ENCODE results near the gene VAV3.

VAV3 gene

DNA sequence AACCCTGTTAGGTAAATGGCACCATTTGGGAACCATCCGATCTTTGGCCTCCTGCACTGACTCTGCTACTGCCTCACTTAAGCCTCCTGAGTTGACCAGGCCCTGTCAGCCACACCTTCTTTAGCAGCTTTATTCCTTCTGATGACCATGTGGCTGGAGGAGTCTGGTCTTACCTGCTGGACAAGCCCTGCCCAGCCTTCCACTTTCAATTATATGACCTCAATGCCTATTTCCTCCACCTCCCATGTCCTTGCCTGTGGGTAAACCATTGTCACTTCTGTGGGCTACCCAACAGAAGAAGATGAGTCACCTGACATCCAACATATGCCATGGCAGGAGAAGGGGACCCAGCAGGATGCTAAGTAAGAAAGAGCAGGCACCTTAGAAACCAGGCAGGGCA lies 430.3 kb downstream of the VAV3 start:
- 84% methylated on average over 1 of the region's 1 CpG for WGBS
- Histone ChIP-seq H3K18ac (ENCODE audit: low read depth in 1 of 2, low read length in 2 of 2) (no peak overlapping the region), H4K8ac (ENCODE audit: low read length) (no peak overlapping the region), H4K91ac (ENCODE audit: low read length) (no peak overlapping the region), H2BK5ac (ENCODE audit: low read depth, low read length, poor library complexity, severe bottlenecking) (no peak overlapping the region), H3K14ac (ENCODE audit: low read length in 2 of 2) (no peak overlapping the region), H3K4me1 (ENCODE audit: control insufficient read depth, insufficient read depth, low read depth, low read length) (no peaks in the 10 kb centered on the region), H2AFZ (ENCODE audit: low read depth, low read length) (no peak overlapping the region), H3K4me2 (ENCODE audit: low read length, poor library complexity, severe bottlenecking) (no peak overlapping the region), H2BK12ac (ENCODE audit: low read length in 2 of 2) (no peak overlapping the region), H3K4ac (ENCODE audit: low read depth in 1 of 2, low read length in 2 of 2) (no peak overlapping the region), H3K9ac (ENCODE audit: low read length) (no peak overlapping the region), H3K23ac (ENCODE audit: low read length in 2 of 2) (no peak overlapping the region), H2BK15ac (ENCODE audit: low read depth, poor library complexity, severe bottlenecking) (no peak overlapping the region), H3K9me3 (ENCODE audit: control insufficient read depth, low read length) (no peaks in the 10 kb centered on the region), H2BK120ac (ENCODE audit: low read depth, low read length) (no peak overlapping the region), H3K4me3 (ENCODE audit: insufficient read depth in 1 of 2, low read depth in 1 of 2, low read length in 2 of 2) (no peak overlapping the region), H3K27ac (ENCODE audit: low read length, poor library complexity, severe bottlenecking) (no peak overlapping the region), H3K79me1 (replicated peaks; ENCODE audit: low read length, poor library complexity, severe bottlenecking) (no peaks in the 10 kb centered on the region), H2AK5ac (ENCODE audit: low read length, severe bottlenecking) (no peak overlapping the region), H3K36me3 (ENCODE audit: control insufficient read depth in 1 of 2, insufficient read depth in 2 of 2, low read depth in 1 of 2, low read length in 2 of 2) (no peaks in the 10 kb centered on the region), H3K27me3 (ENCODE audit: control insufficient read depth in 1 of 2, insufficient read depth in 1 of 2, low read length in 2 of 2) (no peaks in the 10 kb centered on the region)
- DNase-seq = no peak

DNA sequence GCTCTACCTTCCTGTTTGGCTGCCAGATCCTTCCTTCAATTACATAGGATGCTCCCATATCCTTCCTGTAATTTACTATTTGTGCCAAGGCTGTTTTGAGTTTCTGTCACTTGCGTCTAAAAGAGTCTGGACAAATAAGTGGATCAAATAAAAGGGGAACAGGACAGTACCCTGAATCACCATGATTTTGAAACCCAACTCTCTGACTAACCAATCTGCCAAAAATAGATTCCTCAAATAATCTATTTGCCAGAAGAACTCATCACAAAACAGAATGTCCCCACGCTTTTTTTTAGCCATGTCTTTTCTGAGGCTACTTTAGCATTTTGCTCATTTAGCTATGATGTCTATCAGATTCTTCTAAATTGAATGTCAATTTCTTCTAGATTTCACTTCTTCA lies 431.5 kb downstream of the VAV3 start:
- H4K91ac ChIP-seq (ENCODE audit: low read length) = no peak overlapping the region
- H4K8ac ChIP-seq (ENCODE audit: low read length) = no peak overlapping the region
- no peak overlapping the region for H3K18ac ChIP-seq (ENCODE audit: low read depth in 1 of 2, low read length in 2 of 2)
- H3K9me3 ChIP-seq (ENCODE audit: control insufficient read depth, low read length) = no peaks in the 10 kb centered on the region
- H3K27me3 ChIP-seq (ENCODE audit: control insufficient read depth in 1 of 2, insufficient read depth in 1 of 2, low read length in 2 of 2) = peaks cover 0 to under 1% of the 10 kb centered on the region in 2 experiments
- H2BK12ac ChIP-seq (ENCODE audit: low read length in 2 of 2) = no peak overlapping the region
- no peak overlapping the region for H3K4me3 ChIP-seq (ENCODE audit: insufficient read depth in 1 of 2, low read depth in 1 of 2, low read length in 2 of 2)
- no peaks in the 10 kb centered on the region for H3K79me1 ChIP-seq (replicated peaks; ENCODE audit: low read length, poor library complexity, severe bottlenecking)
- H3K27ac ChIP-seq (ENCODE audit: low read length, poor library complexity, severe bottlenecking) = no peak overlapping the region
- H3K4me2 ChIP-seq (ENCODE audit: low read length, poor library complexity, severe bottlenecking) = no peak overlapping the region
- DNase-seq = no peak
- H3K9ac ChIP-seq (ENCODE audit: low read length) = no peak overlapping the region
- H2BK15ac ChIP-seq (ENCODE audit: low read depth, poor library complexity, severe bottlenecking) = no peak overlapping the region
- no peak overlapping the region for H2BK5ac ChIP-seq (ENCODE audit: low read depth, low read length, poor library complexity, severe bottlenecking)
- no peak overlapping the region for H3K23ac ChIP-seq (ENCODE audit: low read length in 2 of 2)
- H2AK5ac ChIP-seq (ENCODE audit: low read length, severe bottlenecking) = no peak overlapping the region
- no peak overlapping the region for H3K14ac ChIP-seq (ENCODE audit: low read length in 2 of 2)
- 100% methylated on average over 1 of the region's 2 CpGs for WGBS
- no peak overlapping the region for H2AFZ ChIP-seq (ENCODE audit: low read depth, low read length)
- H3K4me1 ChIP-seq (ENCODE audit: control insufficient read depth, insufficient read depth, low read depth, low read length) = no peaks in the 10 kb centered on the region
- H2BK120ac ChIP-seq (ENCODE audit: low read depth, low read length) = no peak overlapping the region
- H3K4ac ChIP-seq (ENCODE audit: low read depth in 1 of 2, low read length in 2 of 2) = no peak overlapping the region
- no peaks in the 10 kb centered on the region for H3K36me3 ChIP-seq (ENCODE audit: control insufficient read depth in 1 of 2, insufficient read depth in 2 of 2, low read depth in 1 of 2, low read length in 2 of 2)

DNA sequence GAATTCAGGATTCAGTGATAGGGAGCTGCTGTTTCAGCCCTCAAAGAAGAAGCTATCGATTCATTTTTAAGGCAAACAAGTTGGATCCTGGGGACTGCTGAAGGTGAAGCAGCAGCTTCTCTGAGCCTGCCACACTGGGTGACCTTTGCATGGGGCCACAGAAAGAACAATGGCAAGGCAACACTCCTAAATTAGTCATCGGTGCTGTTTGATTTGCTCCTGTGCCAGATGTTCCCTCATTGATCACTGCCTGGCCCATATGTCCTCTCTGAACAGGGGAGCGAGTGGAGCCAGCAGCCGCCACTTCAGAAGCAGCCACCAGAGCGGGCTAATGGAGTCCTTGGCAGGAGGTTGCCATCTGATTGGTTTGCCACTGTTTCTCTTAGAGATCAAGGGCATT lies 432.7 kb downstream of the VAV3 start:
- Histone ChIP-seq H3K36me3 (ENCODE audit: control insufficient read depth in 1 of 2, insufficient read depth in 2 of 2, low read depth in 1 of 2, low read length in 2 of 2) (no peaks in the 10 kb centered on the region), H3K23ac (ENCODE audit: low read length in 2 of 2) (no peak overlapping the region), H2AK5ac (ENCODE audit: low read length, severe bottlenecking) (no peak overlapping the region), H3K9me3 (ENCODE audit: control insufficient read depth, low read length) (no peaks in the 10 kb centered on the region), H3K4me3 (ENCODE audit: insufficient read depth in 1 of 2, low read depth in 1 of 2, low read length in 2 of 2) (no peak overlapping the region), H3K18ac (ENCODE audit: low read depth in 1 of 2, low read length in 2 of 2) (no peak overlapping the region), H2BK15ac (ENCODE audit: low read depth, poor library complexity, severe bottlenecking) (no peak overlapping the region), H3K4me2 (ENCODE audit: low read length, poor library complexity, severe bottlenecking) (no peak overlapping the region), H4K91ac (ENCODE audit: low read length) (no peak overlapping the region), H3K27ac (ENCODE audit: low read length, poor library complexity, severe bottlenecking) (no peak overlapping the region), H2BK120ac (ENCODE audit: low read depth, low read length) (no peak overlapping the region), H3K4me1 (ENCODE audit: control insufficient read depth, insufficient read depth, low read depth, low read length) (no peaks in the 10 kb centered on the region), H2AFZ (ENCODE audit: low read depth, low read length) (no peak overlapping the region), H4K8ac (ENCODE audit: low read length) (no peak overlapping the region), H3K4ac (ENCODE audit: low read depth in 1 of 2, low read length in 2 of 2) (no peak overlapping the region), H2BK12ac (ENCODE audit: low read length in 2 of 2) (no peak overlapping the region), H3K79me1 (replicated peaks; ENCODE audit: low read length, poor library complexity, severe bottlenecking) (no peaks in the 10 kb centered on the region), H3K14ac (ENCODE audit: low read length in 2 of 2) (no peak overlapping the region), H3K9ac (ENCODE audit: low read length) (no peak overlapping the region), H3K27me3 (ENCODE audit: control insufficient read depth in 1 of 2, insufficient read depth in 1 of 2, low read length in 2 of 2) (peaks cover 0 to 7% of the 10 kb centered on the region in 2 experiments), H2BK5ac (ENCODE audit: low read depth, low read length, poor library complexity, severe bottlenecking) (no peak overlapping the region)
- WGBS = 81% methylated on average over 5 of the region's 5 CpGs
- no peak for DNase-seq

GRCh38 chr1:107531065-107531908 lies 433.7 kb downstream of the VAV3 start:
- H2AK5ac ChIP-seq (ENCODE audit: low read length, severe bottlenecking) = no peak overlapping the region
- H2BK120ac ChIP-seq (ENCODE audit: low read depth, low read length) = no peak overlapping the region
- H3K4me3 ChIP-seq (ENCODE audit: insufficient read depth in 1 of 2, low read depth in 1 of 2, low read length in 2 of 2) = no peak overlapping the region
- no peak overlapping the region for H2AFZ ChIP-seq (ENCODE audit: low read depth, low read length)
- H3K27me3 ChIP-seq (ENCODE audit: control insufficient read depth in 1 of 2, insufficient read depth in 1 of 2, low read length in 2 of 2) = peaks cover 0 to 7% of the 10 kb centered on the region in 2 experiments
- no peak overlapping the region for H4K91ac ChIP-seq (ENCODE audit: low read length)
- no peak for DNase-seq
- WGBS = 82% methylated on average over 9 of the region's 12 CpGs
- no peaks in the 10 kb centered on the region for H3K79me1 ChIP-seq (replicated peaks; ENCODE audit: low read length, poor library complexity, severe bottlenecking)
- H3K9me3 ChIP-seq (ENCODE audit: control insufficient read depth, low read length) = no peaks in the 10 kb centered on the region
- H3K14ac ChIP-seq (ENCODE audit: low read length in 2 of 2) = no peak overlapping the region
- H3K4ac ChIP-seq (ENCODE audit: low read depth in 1 of 2, low read length in 2 of 2) = no peak overlapping the region
- no peak overlapping the region for H2BK15ac ChIP-seq (ENCODE audit: low read depth, poor library complexity, severe bottlenecking)
- H3K27ac ChIP-seq (ENCODE audit: low read length, poor library complexity, severe bottlenecking) = no peak overlapping the region
- H3K23ac ChIP-seq (ENCODE audit: low read length in 2 of 2) = no peak overlapping the region
- H3K4me2 ChIP-seq (ENCODE audit: low read length, poor library complexity, severe bottlenecking) = no peak overlapping the region
- H3K9ac ChIP-seq (ENCODE audit: low read length) = no peak overlapping the region
- H2BK12ac ChIP-seq (ENCODE audit: low read length in 2 of 2) = no peak overlapping the region
- H3K18ac ChIP-seq (ENCODE audit: low read depth in 1 of 2, low read length in 2 of 2) = no peak overlapping the region
- H3K4me1 ChIP-seq (ENCODE audit: control insufficient read depth, insufficient read depth, low read depth, low read length) = no peaks in the 10 kb centered on the region
- H2BK5ac ChIP-seq (ENCODE audit: low read depth, low read length, poor library complexity, severe bottlenecking) = no peak overlapping the region
- no peaks in the 10 kb centered on the region for H3K36me3 ChIP-seq (ENCODE audit: control insufficient read depth in 1 of 2, insufficient read depth in 2 of 2, low read depth in 1 of 2, low read length in 2 of 2)
- no peak overlapping the region for H4K8ac ChIP-seq (ENCODE audit: low read length)

Measured in mesenchymal stem cell (in vitro differentiated cells and primary cell).